ENCODE results near the gene CFAP61.
"Not testable (repeated sequence)": the region's sequence is repeated elsewhere in the genome, so short reads cannot be mapped to it uniquely, and the experiment has no call there.

Gene CFAP61

GRCh38 chr20:20215976-20216727, 163.8 kb downstream of the CFAP61 start:
- H3K4me3 ChIP-seq (ENCODE audit: low read length), result no peak overlapping the region
- peaks cover 5% of the 10 kb centered on the region; the same call in 1 of the 2 replicates for H3K9me3 ChIP-seq (ENCODE audit: insufficient read depth, low read length)
- no peaks in the 10 kb centered on the region for H4K20me1 ChIP-seq (ENCODE audit: insufficient read depth, low read length)
- no peak overlapping the region for H3K4me2 ChIP-seq (ENCODE audit: low read length)
- H3K36me3 ChIP-seq (replicated peaks; ENCODE audit: low read depth, low read length), result no peaks in the 10 kb centered on the region
- H3K4me1 ChIP-seq (ENCODE audit: low read length), result no peaks in the 10 kb centered on the region
- TF ChIP-seq, protein P1, sequence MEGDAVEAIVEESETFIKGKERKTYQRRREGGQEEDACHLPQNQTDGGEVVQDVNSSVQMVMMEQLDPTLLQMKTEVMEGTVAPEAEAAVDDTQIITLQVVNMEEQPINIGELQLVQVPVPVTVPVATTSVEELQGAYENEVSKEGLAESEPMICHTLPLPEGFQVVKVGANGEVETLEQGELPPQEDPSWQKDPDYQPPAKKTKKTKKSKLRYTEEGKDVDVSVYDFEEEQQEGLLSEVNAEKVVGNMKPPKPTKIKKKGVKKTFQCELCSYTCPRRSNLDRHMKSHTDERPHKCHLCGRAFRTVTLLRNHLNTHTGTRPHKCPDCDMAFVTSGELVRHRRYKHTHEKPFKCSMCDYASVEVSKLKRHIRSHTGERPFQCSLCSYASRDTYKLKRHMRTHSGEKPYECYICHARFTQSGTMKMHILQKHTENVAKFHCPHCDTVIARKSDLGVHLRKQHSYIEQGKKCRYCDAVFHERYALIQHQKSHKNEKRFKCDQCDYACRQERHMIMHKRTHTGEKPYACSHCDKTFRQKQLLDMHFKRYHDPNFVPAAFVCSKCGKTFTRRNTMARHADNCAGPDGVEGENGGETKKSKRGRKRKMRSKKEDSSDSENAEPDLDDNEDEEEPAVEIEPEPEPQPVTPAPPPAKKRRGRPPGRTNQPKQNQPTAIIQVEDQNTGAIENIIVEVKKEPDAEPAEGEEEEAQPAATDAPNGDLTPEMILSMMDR (IDR thresholded peaks at IDR 0.05; ENCODE audit: low read depth, low read length), result no peak
- TF ChIP-seq EZH2phosphoT487 (IDR thresholded peaks at IDR 0.05; ENCODE audit: low read depth), result no peak
- no peaks in the 10 kb centered on the region for H3K79me2 ChIP-seq (ENCODE audit: low read length)
- peaks cover 27% of the 10 kb centered on the region; the same call in 1 of the 2 replicates for H3K27me3 ChIP-seq (ENCODE audit: low read depth, low read length)
- no peak overlapping the region for H3K9ac ChIP-seq (ENCODE audit: low read length)
- H2AFZ ChIP-seq (ENCODE audit: low read depth, low read length), result no peak overlapping the region
- H3K27ac ChIP-seq (ENCODE audit: low read length), result no peak overlapping the region

- Histone ChIP-seq H3K4me2 (ENCODE audit: low read length) (no peak overlapping the region), H3K27me3 (ENCODE audit: low read depth, low read length) (peaks cover 33% of the 10 kb centered on the region), H4K20me1 (ENCODE audit: insufficient read depth, low read length) (no peaks in the 10 kb centered on the region), H3K36me3 (replicated peaks; ENCODE audit: low read depth, low read length) (no peaks in the 10 kb centered on the region), H3K4me3 (ENCODE audit: low read length) (no peak overlapping the region), H2AFZ (ENCODE audit: low read depth, low read length) (no peak overlapping the region), H3K9ac (ENCODE audit: low read length) (no peak overlapping the region), H3K79me2 (ENCODE audit: low read length) (no peaks in the 10 kb centered on the region), H3K27ac (ENCODE audit: low read length) (no peak overlapping the region), H3K4me1 (ENCODE audit: low read length) (no peaks in the 10 kb centered on the region), H3K9me3 (ENCODE audit: insufficient read depth, low read length) (peaks cover 5% of the 10 kb centered on the region; the same call in 1 of the 2 replicates)
- TF ChIP-seq, protein P1 (IDR thresholded peaks at IDR 0.05; ENCODE audit: low read depth, low read length), result no peak
- TF ChIP-seq EZH2phosphoT487 (IDR thresholded peaks at IDR 0.05; ENCODE audit: low read depth), result no peak
Observed at GRCh38 chr20:20216941-20217340, 164.6 kb downstream of the CFAP61 start.

DNA sequence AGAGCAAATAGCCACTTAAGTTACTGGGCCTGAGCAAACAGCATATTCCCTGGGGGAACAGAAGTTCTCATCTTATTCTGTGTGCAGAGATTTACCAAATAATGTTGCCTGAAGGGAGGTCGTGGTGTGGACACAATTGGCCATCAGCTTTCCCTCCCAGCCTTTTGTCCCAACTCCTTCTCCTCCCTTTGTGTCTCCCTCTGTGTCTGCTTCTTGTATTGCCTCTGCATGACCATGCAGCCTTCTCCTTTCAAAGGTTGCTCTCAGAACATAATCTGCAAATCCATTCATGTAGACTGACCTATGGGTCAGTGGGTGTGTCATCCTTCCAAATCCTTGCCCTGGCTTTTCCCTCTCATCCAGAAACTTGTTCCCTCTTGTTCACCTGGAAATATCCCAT, 165.3 kb downstream of the CFAP61 start:
- Histone ChIP-seq H3K9ac (ENCODE audit: low read length) (no peak overlapping the region), H3K27me3 (ENCODE audit: low read depth, low read length) (peaks cover 40% of the 10 kb centered on the region), H3K9me3 (ENCODE audit: insufficient read depth, low read length) (peaks cover 5% of the 10 kb centered on the region; the same call in 1 of the 2 replicates), H2AFZ (ENCODE audit: low read depth, low read length) (no peak overlapping the region), H3K27ac (ENCODE audit: low read length) (no peak overlapping the region), H3K4me1 (ENCODE audit: low read length) (no peaks in the 10 kb centered on the region), H3K4me3 (ENCODE audit: low read length) (no peak overlapping the region), H3K4me2 (ENCODE audit: low read length) (no peak overlapping the region), H3K36me3 (replicated peaks; ENCODE audit: low read depth, low read length) (no peaks in the 10 kb centered on the region), H3K79me2 (ENCODE audit: low read length) (no peaks in the 10 kb centered on the region), H4K20me1 (ENCODE audit: insufficient read depth, low read length) (no peaks in the 10 kb centered on the region)
- TF ChIP-seq, protein P1 (IDR thresholded peaks at IDR 0.05; ENCODE audit: low read depth, low read length), result no peak
- TF ChIP-seq EZH2phosphoT487 (IDR thresholded peaks at IDR 0.05; ENCODE audit: low read depth), result no peak

DNA sequence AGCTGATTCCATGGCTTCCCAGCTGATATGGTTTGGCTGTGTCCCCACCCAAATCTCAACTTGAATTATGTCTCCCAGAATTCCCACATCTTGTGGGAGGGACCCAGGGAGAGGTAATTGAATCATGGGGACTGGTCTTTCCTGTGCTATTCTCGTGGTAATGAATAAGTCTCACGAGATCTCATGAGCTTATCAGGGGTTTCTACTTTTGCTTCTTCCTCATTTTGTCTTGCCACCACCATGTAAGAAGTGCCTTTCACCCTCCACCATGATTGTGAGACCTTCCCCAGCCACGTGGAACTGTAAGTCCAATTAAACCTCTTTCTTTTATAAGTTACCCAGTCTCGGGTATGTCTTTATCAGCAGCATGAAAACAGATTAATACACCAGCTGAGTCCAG, 165.8 kb downstream of the CFAP61 start:
- not testable (repeated sequence) for H3K79me2 ChIP-seq (ENCODE audit: low read length); H3K4me2 ChIP-seq (ENCODE audit: low read length); H2AFZ ChIP-seq (ENCODE audit: low read depth, low read length); H3K4me3 ChIP-seq (ENCODE audit: low read length); H3K9ac ChIP-seq (ENCODE audit: low read length); H3K9me3 ChIP-seq (ENCODE audit: insufficient read depth, low read length); H3K27ac ChIP-seq (ENCODE audit: low read length); H4K20me1 ChIP-seq (ENCODE audit: insufficient read depth, low read length); H3K36me3 ChIP-seq (replicated peaks; ENCODE audit: low read depth, low read length); H3K4me1 ChIP-seq (ENCODE audit: low read length)
- H3K27me3 ChIP-seq (ENCODE audit: low read depth, low read length), result peaks cover 45% of the 10 kb centered on the region

All from OCI-LY3 (cell line).